ENCODE data around the gene PRCC.

- no peak for TF ChIP-seq CTCF (IDR thresholded peaks at IDR 0.05; ENCODE audit: insufficient read depth, low read depth, low read length)
- TF ChIP-seq EZH2 (IDR thresholded peaks at IDR 0.05; ENCODE audit: insufficient read depth, low read length) = no peak
These were observed 78.7 kb downstream of the PRCC start for GRCh38 chr1:156845953-156846545.
